Measurements from ENCODE around the gene PHAX. TPM values are rescaled to one million over a fixed set of nuclear protein-coding genes. Genes with fewer than 3 reads are reported as not detected.
"Not testable (repeated sequence)": the region's sequence is repeated elsewhere in the genome, so short reads cannot be mapped to it uniquely, and the experiment has no call there.

The PHAX gene
- polyA plus RNA-seq, 1 donor (not counting 4 experiments of a cell fraction or from before 2014, with no cell fraction given): 63.0 TPM

GRCh38 chr5:126659805-126660482 lies 59.2 kb downstream of the PHAX start:
- TF ChIP-seq CTCF (optimal IDR thresholded peaks at IDR 0.05 in 1 of 3, IDR thresholded peaks at IDR 0.05 in 1 of 3, conservative IDR thresholded peaks at IDR 0.05 in 1 of 3; ENCODE audit: extremely low read depth in 1 of 3, insufficient read depth in 2 of 3, low read length in 3 of 3) (no peak), EZH2 (IDR thresholded peaks at IDR 0.05; ENCODE audit: low read length) (no peak)
- Histone ChIP-seq H2AFZ (ENCODE audit: control insufficient read depth, low read length) (no peak overlapping the region), H3K27me3 (ENCODE audit: control insufficient read depth, extremely low read depth, insufficient read depth, low read length) (no peaks in the 10 kb centered on the region), H3K4me2 (ENCODE audit: control insufficient read depth, extremely low read depth, insufficient read depth, low read depth, low read length) (no peak overlapping the region), H3K9me3 (ENCODE audit: control insufficient read depth, low read depth, low read length) (no peaks in the 10 kb centered on the region), H4K20me1 (ENCODE audit: control insufficient read depth, extremely low read depth, insufficient read depth, low read length) (no peaks in the 10 kb centered on the region), H3K79me2 (ENCODE audit: control insufficient read depth, insufficient read depth, low read length) (no peaks in the 10 kb centered on the region), H3K4me3 (ENCODE audit: control insufficient read depth in 2 of 3, extremely low read depth in 1 of 3, insufficient read depth in 2 of 3, low read depth in 1 of 3, low read length in 3 of 3) (no peak overlapping the region), H3K9ac (ENCODE audit: control insufficient read depth, extremely low read depth, insufficient read depth, low read length) (no peak overlapping the region), H3K27ac (ENCODE audit: control insufficient read depth, insufficient read depth, low read length) (no peak overlapping the region), H3K4me1 (ENCODE audit: control insufficient read depth, extremely low read depth, insufficient read depth, low read length) (no peaks in the 10 kb centered on the region), H3K9me1 (ENCODE audit: control insufficient read depth, extremely low read depth, insufficient read depth, low read length) (no peaks in the 10 kb centered on the region), H3K36me3 (ENCODE audit: control insufficient read depth in 2 of 2, extremely low read depth in 1 of 2, insufficient read depth in 2 of 2, low read length in 2 of 2) (no peaks in the 10 kb centered on the region)
- dilution Hi-C loops (cut with MboI; ENCODE audit: extremely low pct_ligation_motif_present, low sequenced_read_pairs): no loop called here
- no peak for DNase-seq (ENCODE audit: low read depth, low spot score)
- no peak for FAIRE-seq

- no peak overlapping the region for H3K9ac ChIP-seq (ENCODE audit: control insufficient read depth, extremely low read depth, insufficient read depth, low read length)
- DNase-seq (ENCODE audit: low read depth, low spot score) (no peak), FAIRE-seq (no peak)
- no peak overlapping the region for H2AFZ ChIP-seq (ENCODE audit: control insufficient read depth, low read length)
- dilution Hi-C loops (cut with MboI; ENCODE audit: extremely low pct_ligation_motif_present, low sequenced_read_pairs): no loop called here
- H3K4me3 ChIP-seq (ENCODE audit: control insufficient read depth in 2 of 3, extremely low read depth in 1 of 3, insufficient read depth in 2 of 3, low read depth in 1 of 3, low read length in 3 of 3): no peak overlapping the region
- no peaks in the 10 kb centered on the region for H3K27me3 ChIP-seq (ENCODE audit: control insufficient read depth, extremely low read depth, insufficient read depth, low read length)
- no peaks in the 10 kb centered on the region for H3K79me2 ChIP-seq (ENCODE audit: control insufficient read depth, insufficient read depth, low read length)
- H3K4me2 ChIP-seq (ENCODE audit: control insufficient read depth, extremely low read depth, insufficient read depth, low read depth, low read length): no peak overlapping the region
- TF ChIP-seq EZH2 (IDR thresholded peaks at IDR 0.05; ENCODE audit: low read length) (no peak), CTCF (optimal IDR thresholded peaks at IDR 0.05 in 1 of 3, IDR thresholded peaks at IDR 0.05 in 1 of 3, conservative IDR thresholded peaks at IDR 0.05 in 1 of 3; ENCODE audit: extremely low read depth in 1 of 3, insufficient read depth in 2 of 3, low read length in 3 of 3) (no peak)
- no peak overlapping the region for H3K27ac ChIP-seq (ENCODE audit: control insufficient read depth, insufficient read depth, low read length)
- H4K20me1 ChIP-seq (ENCODE audit: control insufficient read depth, extremely low read depth, insufficient read depth, low read length): no peaks in the 10 kb centered on the region
- H3K36me3 ChIP-seq (ENCODE audit: control insufficient read depth in 2 of 2, extremely low read depth in 1 of 2, insufficient read depth in 2 of 2, low read length in 2 of 2): no peaks in the 10 kb centered on the region
- H3K4me1 ChIP-seq (ENCODE audit: control insufficient read depth, extremely low read depth, insufficient read depth, low read length): no peaks in the 10 kb centered on the region
- no peaks in the 10 kb centered on the region for H3K9me1 ChIP-seq (ENCODE audit: control insufficient read depth, extremely low read depth, insufficient read depth, low read length)
- no peaks in the 10 kb centered on the region for H3K9me3 ChIP-seq (ENCODE audit: control insufficient read depth, low read depth, low read length)
These were observed 63.8 kb downstream of the PHAX start for GRCh38 chr5:126664586-126664985.

- not testable (repeated sequence) for FAIRE-seq
These were observed 69.4 kb downstream of the PHAX start for GRCh38 chr5:126670109-126670508.

GRCh38 chr5:126671681-126672080 lies 70.9 kb downstream of the PHAX start:
- H4K20me1 ChIP-seq (ENCODE audit: control insufficient read depth, extremely low read depth, insufficient read depth, low read length); H3K4me3 ChIP-seq (ENCODE audit: control insufficient read depth in 2 of 3, extremely low read depth in 1 of 3, insufficient read depth in 2 of 3, low read depth in 1 of 3, low read length in 3 of 3); H3K4me2 ChIP-seq (ENCODE audit: control insufficient read depth, extremely low read depth, insufficient read depth, low read depth, low read length); H3K79me2 ChIP-seq (ENCODE audit: control insufficient read depth, insufficient read depth, low read length); H3K9ac ChIP-seq (ENCODE audit: control insufficient read depth, extremely low read depth, insufficient read depth, low read length); dilution Hi-C loops (cut with MboI; ENCODE audit: extremely low pct_ligation_motif_present, low sequenced_read_pairs); H2AFZ ChIP-seq (ENCODE audit: control insufficient read depth, low read length); FAIRE-seq; DNase-seq (ENCODE audit: low read depth, low spot score); H3K9me1 ChIP-seq (ENCODE audit: control insufficient read depth, extremely low read depth, insufficient read depth, low read length); H3K27me3 ChIP-seq (ENCODE audit: control insufficient read depth, extremely low read depth, insufficient read depth, low read length); H3K9me3 ChIP-seq (ENCODE audit: control insufficient read depth, low read depth, low read length); H3K36me3 ChIP-seq (ENCODE audit: control insufficient read depth in 2 of 2, extremely low read depth in 1 of 2, insufficient read depth in 2 of 2, low read length in 2 of 2); H3K27ac ChIP-seq (ENCODE audit: control insufficient read depth, insufficient read depth, low read length); H3K4me1 ChIP-seq (ENCODE audit: control insufficient read depth, extremely low read depth, insufficient read depth, low read length): not testable (repeated sequence)

More at GRCh38 chr5:126670109-126670508, 69.4 kb downstream of the PHAX start:
- H3K27ac ChIP-seq (ENCODE audit: control insufficient read depth, insufficient read depth, low read length); H3K9me3 ChIP-seq (ENCODE audit: control insufficient read depth, low read depth, low read length); H3K4me2 ChIP-seq (ENCODE audit: control insufficient read depth, extremely low read depth, insufficient read depth, low read depth, low read length); H3K9ac ChIP-seq (ENCODE audit: control insufficient read depth, extremely low read depth, insufficient read depth, low read length); H3K36me3 ChIP-seq (ENCODE audit: control insufficient read depth in 2 of 2, extremely low read depth in 1 of 2, insufficient read depth in 2 of 2, low read length in 2 of 2); H3K27me3 ChIP-seq (ENCODE audit: control insufficient read depth, extremely low read depth, insufficient read depth, low read length); DNase-seq (ENCODE audit: low read depth, low spot score); H2AFZ ChIP-seq (ENCODE audit: control insufficient read depth, low read length); dilution Hi-C loops (cut with MboI; ENCODE audit: extremely low pct_ligation_motif_present, low sequenced_read_pairs); H3K4me1 ChIP-seq (ENCODE audit: control insufficient read depth, extremely low read depth, insufficient read depth, low read length); H4K20me1 ChIP-seq (ENCODE audit: control insufficient read depth, extremely low read depth, insufficient read depth, low read length); H3K79me2 ChIP-seq (ENCODE audit: control insufficient read depth, insufficient read depth, low read length); H3K4me3 ChIP-seq (ENCODE audit: control insufficient read depth in 2 of 3, extremely low read depth in 1 of 3, insufficient read depth in 2 of 3, low read depth in 1 of 3, low read length in 3 of 3); H3K9me1 ChIP-seq (ENCODE audit: control insufficient read depth, extremely low read depth, insufficient read depth, low read length): not testable (repeated sequence)
